GM18526 (cell line): ENCODE results near the gene CCDC47.

ENCODE experiments used
- POLR2A ChIP-seq: IDR thresholded peaks from 3 replicates; pipeline ENCODE4 v1.6.1; 2011; ENCODE audit not compliant: insufficient read length; ENCODE audit errors: extremely low read depth

Gene CCDC47

GRCh38 chr17:63792055-63792729, 18.8 kb upstream of the CCDC47 start:
- no peak for TF ChIP-seq POLR2A

GRCh38 chr17:63790057-63790456, 16.7 kb upstream of the CCDC47 start:
- TF ChIP-seq POLR2A, result no peak

GRCh38 chr17:63786971-63787711, 13.7 kb upstream of the CCDC47 start:
- no peak for TF ChIP-seq POLR2A

DNA sequence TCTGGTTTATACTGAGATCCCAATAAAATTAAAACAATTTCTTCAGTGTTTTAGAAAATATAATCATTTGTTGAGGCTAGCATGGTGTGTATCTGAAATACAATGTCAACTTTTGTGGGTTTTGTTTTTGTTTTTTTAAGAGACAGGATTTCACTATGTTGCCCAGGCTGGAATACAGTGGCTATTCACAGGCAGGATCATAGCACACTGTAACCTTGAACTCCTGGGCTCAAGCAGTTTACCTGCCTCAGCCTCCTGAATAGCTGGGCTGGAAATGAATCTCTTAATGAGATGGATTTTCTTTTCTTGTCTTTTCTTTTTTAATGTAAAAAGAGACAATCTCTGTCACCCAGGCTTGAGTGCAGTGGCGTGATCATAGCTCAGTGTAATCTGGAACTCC, 12.7 kb upstream of the CCDC47 start:
- no peak for TF ChIP-seq POLR2A

DNA sequence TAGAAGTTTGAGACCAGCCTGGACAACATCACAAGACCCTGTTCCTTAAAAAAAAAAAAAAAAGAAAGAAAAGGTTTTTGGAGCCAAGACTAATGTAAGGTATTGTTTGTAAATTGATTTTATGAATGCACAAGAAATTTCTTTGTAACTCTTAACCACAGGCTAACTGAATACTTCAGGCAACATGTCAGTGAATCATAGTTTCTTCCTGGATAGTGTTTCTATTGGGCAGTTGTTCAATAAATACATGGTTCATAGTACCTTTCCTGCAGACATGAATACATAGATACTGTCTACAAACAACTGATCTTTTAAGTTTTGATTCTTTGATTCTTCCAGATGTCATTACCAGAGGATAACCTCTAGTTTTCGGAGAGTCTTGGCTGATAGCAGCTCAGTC, 12.2 kb upstream of the CCDC47 start:
- TF ChIP-seq POLR2A, result no peak

- no peak for TF ChIP-seq POLR2A
Observed at GRCh38 chr17:63783522-63783921, 10.1 kb upstream of the CCDC47 start.

DNA sequence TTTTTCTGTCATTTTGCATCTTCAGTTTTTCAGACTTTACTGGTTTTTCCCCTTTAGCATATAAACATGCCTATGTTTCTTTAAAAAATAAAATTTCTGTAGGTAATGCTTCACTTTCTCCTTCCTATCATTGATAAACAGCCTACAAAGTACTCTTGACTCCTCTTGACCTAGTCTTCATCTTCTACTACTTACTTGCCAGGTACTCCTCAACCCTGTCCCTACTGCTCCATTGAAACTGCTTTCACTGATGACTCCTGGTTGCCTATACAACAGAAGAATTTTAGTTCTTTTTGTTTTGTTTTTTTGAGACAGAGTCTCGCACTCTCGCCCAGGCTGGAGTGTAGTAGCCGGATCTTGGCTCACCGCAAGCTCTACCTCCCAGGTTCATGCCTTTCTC, 7.5 kb upstream of the CCDC47 start:
- TF ChIP-seq POLR2A, result no peak

DNA sequence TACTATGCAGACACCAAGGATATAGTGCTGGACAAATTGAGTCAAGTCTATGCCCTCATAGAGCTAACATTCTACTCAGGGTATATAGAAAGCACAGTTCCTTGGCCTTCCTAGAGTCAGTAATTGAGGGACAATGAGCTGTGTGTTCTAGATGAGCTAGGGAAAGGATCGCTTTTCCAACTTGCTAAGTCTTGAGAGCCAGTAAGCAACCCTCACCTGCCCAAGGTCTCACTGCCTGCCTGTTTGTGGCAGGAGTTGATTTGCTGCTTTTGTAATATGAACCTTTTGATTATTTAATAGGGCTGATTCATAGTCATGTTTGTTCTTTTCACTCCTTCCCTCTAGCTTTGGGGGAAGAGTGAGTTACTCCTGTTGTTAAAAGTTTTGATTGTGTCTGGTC, 7.1 kb upstream of the CCDC47 start:
- no peak for TF ChIP-seq POLR2A

DNA sequence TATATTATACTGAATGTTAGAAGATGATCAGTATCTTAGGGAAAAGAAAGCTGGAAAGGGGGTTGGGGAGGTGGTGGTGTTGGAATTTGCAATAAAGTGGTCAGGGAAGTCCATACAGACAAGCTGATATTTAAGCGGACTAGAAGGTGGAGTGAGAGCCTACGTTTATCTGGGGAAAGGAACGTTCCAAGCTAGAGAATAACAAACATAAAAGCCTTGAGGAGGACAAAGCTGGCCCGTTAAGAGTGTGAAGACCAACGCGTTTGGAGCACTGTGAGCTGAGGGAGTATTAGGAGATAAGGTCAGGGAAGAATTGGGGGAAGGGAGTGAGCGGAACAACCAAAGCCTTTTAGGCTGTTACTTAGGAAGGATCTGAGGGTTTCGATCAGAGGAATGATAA, 2.0 kb upstream of the CCDC47 start:
- TF ChIP-seq POLR2A, result no peak

DNA sequence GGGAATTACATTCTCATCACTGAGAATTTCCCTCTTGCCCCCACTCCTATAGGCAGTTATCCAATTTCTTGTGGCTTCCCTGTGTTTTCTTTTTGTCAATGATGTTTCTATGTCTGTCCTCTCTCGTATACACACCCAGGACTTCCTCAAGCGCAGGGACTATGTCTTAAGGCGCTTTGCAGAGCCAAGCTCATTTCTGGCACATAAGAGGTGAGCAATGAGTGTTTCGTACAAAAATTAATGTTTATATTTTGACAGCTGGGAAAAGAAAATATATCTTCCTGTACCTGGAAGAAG, 1.5 kb upstream of the CCDC47 start:
- TF ChIP-seq POLR2A, result no peak

DNA sequence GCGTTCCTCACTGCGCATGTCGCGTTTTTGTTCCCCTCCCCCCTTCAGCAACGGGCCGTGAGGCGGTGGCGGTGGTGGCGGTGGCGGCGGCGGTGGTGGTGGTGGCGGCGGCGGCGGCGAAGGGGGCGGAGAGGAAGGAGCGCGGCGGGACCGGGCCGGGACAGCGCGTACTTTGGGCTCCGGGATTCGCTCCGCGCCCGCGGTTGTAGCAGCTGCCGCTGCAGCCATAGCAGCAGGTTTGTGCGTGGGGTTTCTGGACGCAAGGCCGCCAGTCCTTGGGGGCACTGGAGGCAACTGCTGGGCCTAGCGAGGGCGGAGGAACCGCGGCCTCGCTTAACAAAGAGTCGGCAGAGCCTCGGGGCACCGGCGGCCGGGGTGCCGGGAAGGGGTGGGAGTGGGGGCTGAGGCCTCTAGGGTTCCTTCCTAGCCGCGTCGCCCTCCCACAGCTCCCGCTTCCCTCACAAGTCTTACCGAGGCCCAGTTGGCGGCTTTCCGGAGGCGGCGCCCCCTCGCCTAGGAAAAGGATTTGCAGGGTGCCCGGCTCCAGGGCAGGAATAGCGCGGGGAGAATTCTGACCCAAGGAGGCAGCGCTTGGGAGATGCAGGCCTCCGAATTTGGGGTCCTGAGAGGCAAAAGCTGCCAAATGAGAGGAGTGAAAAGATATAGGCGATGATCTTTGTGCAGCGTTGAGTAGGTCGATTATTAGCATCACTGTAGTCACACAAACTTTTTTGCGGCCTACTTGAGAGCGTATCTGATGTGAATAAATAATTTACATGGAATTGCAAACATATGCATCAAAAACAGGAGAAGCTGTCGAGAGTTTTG, 958 bp upstream of the CCDC47 start, which contains the start of gene DDX42:
Gene DDX42, plus strand, starts transcription at position 30 of the 828 bp plus-strand sequence. CDS start 12,880 bp downstream, outside the sequence.
- no peak for TF ChIP-seq POLR2A

- no peak for TF ChIP-seq POLR2A
Observed at GRCh38 chr17:63772801-63773271, 561 bp downstream of the CCDC47 start.

- TF ChIP-seq POLR2A, result no peak
Observed at GRCh38 chr17:63768433-63768832, 5.0 kb downstream of the CCDC47 start.

DNA sequence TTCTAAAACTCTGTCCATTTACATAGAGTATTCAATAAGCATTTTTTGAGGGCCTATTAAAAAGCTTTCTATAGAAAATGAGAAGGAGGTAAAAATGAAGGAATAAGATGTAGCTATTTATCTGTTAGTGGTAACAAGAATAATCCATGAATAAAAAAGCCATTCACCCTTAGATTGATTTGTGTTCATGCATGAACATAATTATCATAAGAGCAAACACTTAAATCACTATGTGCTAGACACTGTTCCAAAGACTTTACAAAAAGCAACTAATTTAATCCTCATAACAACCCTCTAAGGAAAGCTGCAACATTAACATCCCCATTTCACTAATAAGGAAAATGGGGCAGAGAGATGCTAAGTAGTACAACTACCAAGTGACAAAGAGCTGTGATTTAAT, 6.6 kb downstream of the CCDC47 start:
- TF ChIP-seq POLR2A, result no peak

- no peak for TF ChIP-seq POLR2A
Observed at GRCh38 chr17:63764716-63765115, 8.7 kb downstream of the CCDC47 start.

DNA sequence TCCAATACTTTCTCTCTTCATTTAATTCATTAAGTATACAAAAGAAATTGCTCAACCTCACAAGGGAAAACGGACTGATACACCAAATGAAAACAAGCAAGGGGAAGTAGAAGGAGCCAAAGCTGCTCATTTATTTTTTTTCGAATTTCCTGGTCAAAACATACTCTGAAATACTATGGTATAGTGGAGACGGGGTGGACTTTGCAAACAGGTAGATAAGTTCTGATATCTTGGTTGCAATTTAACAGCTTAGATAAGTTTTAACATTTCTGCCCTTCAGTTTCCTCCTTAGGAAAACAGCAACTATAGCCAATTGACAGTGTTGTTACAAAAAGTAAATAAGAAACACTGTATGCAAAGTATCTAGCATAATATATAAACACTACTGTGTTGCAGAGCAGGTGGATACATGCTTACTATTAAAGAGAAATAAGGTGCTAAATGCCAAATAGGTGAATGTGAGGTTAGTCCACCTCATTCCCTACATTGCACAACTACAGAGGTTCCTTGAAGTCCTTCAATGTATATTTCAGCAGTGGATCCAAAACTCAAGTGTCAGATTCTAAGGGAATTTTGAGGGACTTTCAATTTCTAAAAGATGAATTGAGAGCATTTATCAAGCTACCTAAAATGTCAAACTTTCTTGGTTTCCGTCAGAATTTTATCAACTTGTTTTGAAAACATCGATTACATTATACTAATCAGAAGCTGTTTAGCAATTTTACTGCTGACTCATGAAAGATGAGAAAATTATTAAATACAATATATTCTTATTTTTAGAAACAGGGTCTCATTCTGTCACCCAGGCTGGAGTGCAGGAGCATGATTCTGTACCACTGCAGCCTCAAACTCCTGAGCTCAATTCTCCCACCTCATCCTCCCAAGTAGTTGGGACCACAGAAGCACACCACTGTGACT, 11.0 kb downstream of the CCDC47 start:
- TF ChIP-seq POLR2A, result no peak
